CD4-positive, alpha-beta T cell treated with Interleukin-1 beta for 1 hour (primary cell): Measurements from ENCODE around the gene APOL6.
"Not testable (repeated sequence)": the region's sequence is repeated elsewhere in the genome, so short reads cannot be mapped to it uniquely, and the experiment has no call there.

Source experiments
- DNase-seq, 2 donors: peaks; one replicate each; pipeline ENCODE4 v3.0.0-alpha.2; 2020 to 2022

Gene APOL6

GRCh38 chr22:35641494-35642120, 6.6 kb upstream of the APOL6 start:
- DNase-seq = no peak

- DNase-seq = no peak
Observed at GRCh38 chr22:35642305-35642741, 5.9 kb upstream of the APOL6 start.

- DNase-seq = no peak
Observed at GRCh38 chr22:35643991-35644390, 4.3 kb upstream of the APOL6 start.

- DNase-seq = no peak
Observed at GRCh38 chr22:35645646-35646045, 2.6 kb upstream of the APOL6 start.

GRCh38 chr22:35649026-35649553, 844 bp downstream of the APOL6 start:
- DNase-seq = no peak

- no peak for DNase-seq
Observed at GRCh38 chr22:35649636-35650250, 1.5 kb downstream of the APOL6 start.

- no peak for DNase-seq
Observed at GRCh38 chr22:35651085-35651484, 2.8 kb downstream of the APOL6 start.

- no peak for DNase-seq
Observed at GRCh38 chr22:35653824-35654223, 5.6 kb downstream of the APOL6 start.

GRCh38 chr22:35656284-35656752, 8.1 kb downstream of the APOL6 start:
- DNase-seq = no peak

GRCh38 chr22:35657571-35658312, 9.5 kb downstream of the APOL6 start:
- DNase-seq = no peak

GRCh38 chr22:35660291-35661127, 12.3 kb downstream of the APOL6 start:
- peak; percentile 80 to 82 for DNase-seq

GRCh38 chr22:35661464-35661863, 13.2 kb downstream of the APOL6 start:
- DNase-seq = no peak

- DNase-seq = no peak
Observed at GRCh38 chr22:35662914-35663313, 14.7 kb downstream of the APOL6 start.

GRCh38 chr22:35663371-35663770, 15.1 kb downstream of the APOL6 start:
- DNase-seq = no peak

- DNase-seq = no peak
Observed at GRCh38 chr22:35664955-35665587, 16.8 kb downstream of the APOL6 start.

GRCh38 chr22:35666699-35667098, 18.5 kb downstream of the APOL6 start:
- DNase-seq = not testable (repeated sequence)

- DNase-seq = no peak
Observed at GRCh38 chr22:35674335-35674734, 26.1 kb downstream of the APOL6 start.

GRCh38 chr22:35676065-35676464, 27.8 kb downstream of the APOL6 start:
- not testable (repeated sequence) for DNase-seq

GRCh38 chr22:35677460-35678187, 29.4 kb downstream of the APOL6 start:
- DNase-seq = no peak

GRCh38 chr22:35678836-35679235, 30.6 kb downstream of the APOL6 start:
- DNase-seq = no peak

- DNase-seq = not testable (repeated sequence)
Observed at GRCh38 chr22:35679492-35679891, 31.2 kb downstream of the APOL6 start.
